Caco-2 (cell line): ENCODE data around the gene GRID1. TPM values are rescaled to one million over a fixed set of nuclear protein-coding genes. Genes with fewer than 3 reads are reported as not detected.

Experiments
- BruUV-seq: library from RNA; stranded (reverse); fragments of 400-500 nt; replicated peaks from 2 replicates; lab custom pipeline; 2021; lab: Mats Ljungman, UMichigan
- CTCF ChIA-PET: fragments of 300-600 bp; sonication (Branson Sonifier 250); formaldehyde crosslinking; loops from one replicate; lab custom pipeline; 2022; ENCODE audit warnings: antibody characterized with exemption; lab: Charles Lee
- POLR2A ChIA-PET: fragments of 300-600 bp; sonication (Branson Sonifier 250); formaldehyde crosslinking; loops from one replicate; lab custom pipeline; 2022; ENCODE audit warnings: antibody characterized with exemption; lab: Charles Lee
- DNase-seq, 2 experiments: peaks; one replicate each; pipeline versions ENCODE4 v3.0.0 to v3.0.0-alpha.2; 2020 to 2022
- H3K27me3 ChIP-seq: replicated peaks from 2 replicates; pipeline ENCODE4 v1.6.0; 2011; ENCODE audit warnings: low read length; ENCODE audit not compliant: control insufficient read depth, insufficient read depth
- H3K36me3 ChIP-seq: 2 replicates; pipeline ENCODE4 v1.5.1; 2011; ENCODE audit warnings: low read length; ENCODE audit not compliant: control insufficient read depth, insufficient read depth
- H3K4me1 ChIP-seq: fragments of 250-450 bp; sonication (Bioruptor Pico); 2 replicates; pipeline ENCODE4 v1.5.1; 2020; ENCODE audit warnings: mild to moderate bottlenecking
- H3K4me3 ChIP-seq: 2 replicates; pipeline ENCODE4 v1.5.1; 2011; ENCODE audit warnings: low read depth, mild to moderate bottlenecking, control low read depth, low read length
- H3K9me3 ChIP-seq: fragments of 250-450 bp; sonication (Bioruptor Pico); 2 replicates; pipeline ENCODE4 v1.5.1; 2020; ENCODE audit warnings: mild to moderate bottlenecking, moderate library complexity
- H3K27ac Mint-ChIP-seq: one replicate; pipeline ENCODE4 v1.8.0; 2022; ENCODE audit warnings: mixed read lengths; ENCODE audit not compliant: unreplicated experiment
- H3K27me3 Mint-ChIP-seq: one replicate; pipeline ENCODE4 v1.8.0; 2022; ENCODE audit warnings: mixed read lengths; ENCODE audit not compliant: insufficient read depth, unreplicated experiment
- H3K36me3 Mint-ChIP-seq: one replicate; pipeline ENCODE4 v1.8.0; 2022; ENCODE audit warnings: mild to moderate bottlenecking, mixed read lengths; ENCODE audit not compliant: insufficient read depth, unreplicated experiment
- H3K4me1 Mint-ChIP-seq: one replicate; pipeline ENCODE4 v1.8.0; 2022; ENCODE audit warnings: low read depth, mixed read lengths; ENCODE audit not compliant: unreplicated experiment
- H3K4me3 Mint-ChIP-seq: one replicate; pipeline ENCODE4 v1.8.0; 2022; ENCODE audit warnings: mild to moderate bottlenecking, moderate library complexity, mixed read lengths; ENCODE audit not compliant: unreplicated experiment
- H3K9me3 Mint-ChIP-seq: one replicate; pipeline ENCODE4 v1.8.0; 2022; ENCODE audit warnings: mixed read lengths; ENCODE audit not compliant: unreplicated experiment
- intact Hi-C: fragments of 100-400 bp; cut with micrococcal nuclease; formaldehyde crosslinking; loops from one replicate; pipeline ENCODE4 v1.10.0; 2022; ENCODE audit not compliant: unreplicated experiment
- total RNA-seq: library from RNA; stranded (reverse); gene quantifications from 2 replicates; pipeline ENCODE4 v1.2.3, GENCODE V29; 2022
- TF ChIP-seq, protein P1 (sequence below), 2 experiments: fragments of 200-600 bp in 1 of 2; IDR thresholded peaks; 1 replicate in 1 of 2; 2 replicates in 1 of 2; pipeline versions ENCODE4 v1.5.1 to v1.8.0; 2011 to 2022; ENCODE audit warnings: antibody characterized with exemption in 1 of 2, control low read depth in 1 of 2, inconsistent platforms in 1 of 2, low read depth in 1 of 2, low read length in 1 of 2, mild to moderate bottlenecking in 1 of 2, moderate library complexity in 1 of 2; ENCODE audit not compliant: insufficient read depth in 1 of 2, severe bottlenecking in 1 of 2, unreplicated experiment in 1 of 2

The GRID1 gene
- total RNA-seq, 1 experiment from 2014 or later = 8.0 TPM

GRCh38 chr10:86084585-86084984, 282.0 kb downstream of the GRID1 start:
- Histone ChIP-seq H3K4me3 (no peak overlapping the region), H3K27me3 (no peaks in the 10 kb centered on the region; the same call in 1 of the 2 replicates), H3K36me3 (no peaks in the 10 kb centered on the region), H3K9me3 (no peaks in the 10 kb centered on the region), H3K4me1 (no peaks in the 10 kb centered on the region; the same call in 1 of the 2 replicates)
- no TSS peak for BruUV-seq
- Mint-ChIP-seq H3K4me3 (no peak overlapping the region), H3K27ac (no peak overlapping the region), H3K9me3 (no peaks in the 10 kb centered on the region), H3K36me3 (no peaks in the 10 kb centered on the region), H3K27me3 (peaks cover 20% of the 10 kb centered on the region), H3K4me1 (no peaks in the 10 kb centered on the region)
- CTCF ChIA-PET = no interaction called here
- POLR2A ChIA-PET = no interaction called here
- intact Hi-C loops = no loop called here
- TF ChIP-seq, protein P1, sequence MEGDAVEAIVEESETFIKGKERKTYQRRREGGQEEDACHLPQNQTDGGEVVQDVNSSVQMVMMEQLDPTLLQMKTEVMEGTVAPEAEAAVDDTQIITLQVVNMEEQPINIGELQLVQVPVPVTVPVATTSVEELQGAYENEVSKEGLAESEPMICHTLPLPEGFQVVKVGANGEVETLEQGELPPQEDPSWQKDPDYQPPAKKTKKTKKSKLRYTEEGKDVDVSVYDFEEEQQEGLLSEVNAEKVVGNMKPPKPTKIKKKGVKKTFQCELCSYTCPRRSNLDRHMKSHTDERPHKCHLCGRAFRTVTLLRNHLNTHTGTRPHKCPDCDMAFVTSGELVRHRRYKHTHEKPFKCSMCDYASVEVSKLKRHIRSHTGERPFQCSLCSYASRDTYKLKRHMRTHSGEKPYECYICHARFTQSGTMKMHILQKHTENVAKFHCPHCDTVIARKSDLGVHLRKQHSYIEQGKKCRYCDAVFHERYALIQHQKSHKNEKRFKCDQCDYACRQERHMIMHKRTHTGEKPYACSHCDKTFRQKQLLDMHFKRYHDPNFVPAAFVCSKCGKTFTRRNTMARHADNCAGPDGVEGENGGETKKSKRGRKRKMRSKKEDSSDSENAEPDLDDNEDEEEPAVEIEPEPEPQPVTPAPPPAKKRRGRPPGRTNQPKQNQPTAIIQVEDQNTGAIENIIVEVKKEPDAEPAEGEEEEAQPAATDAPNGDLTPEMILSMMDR (IDR thresholded peaks at IDR 0.05; ENCODE audit: insufficient read depth in 1 of 2, low read depth in 1 of 2, low read length in 1 of 2, severe bottlenecking in 1 of 2, unreplicated experiment in 1 of 2) = no peak
- no peak for DNase-seq

DNA sequence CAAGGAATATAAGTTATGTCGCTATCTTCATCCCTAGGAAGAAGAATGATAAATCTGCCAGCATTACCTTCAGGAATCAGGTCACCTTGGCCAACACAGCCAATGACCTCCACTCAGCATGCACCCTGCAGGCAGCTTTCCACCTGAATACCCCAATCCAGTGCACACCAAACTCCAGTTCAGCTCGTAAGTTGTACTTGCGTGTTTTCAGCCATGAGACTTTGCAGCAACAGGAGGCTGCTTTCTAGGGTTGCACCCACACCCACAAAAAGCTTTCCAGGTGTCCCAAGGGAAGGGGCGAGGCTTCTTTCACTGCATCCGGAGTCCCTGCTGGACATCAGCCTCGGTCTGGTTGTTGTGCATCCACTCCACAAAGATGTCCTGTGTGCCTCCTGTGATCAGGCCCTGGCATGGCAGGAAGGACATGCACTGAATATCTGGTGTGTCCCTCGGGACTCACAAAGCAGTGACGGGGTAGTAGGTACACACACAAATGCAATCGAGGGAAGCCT, 282.9 kb downstream of the GRID1 start:
- Mint-ChIP-seq H3K27me3 (peaks cover 20% of the 10 kb centered on the region), H3K4me3 (no peak overlapping the region), H3K27ac (no peak overlapping the region), H3K4me1 (no peaks in the 10 kb centered on the region), H3K36me3 (no peaks in the 10 kb centered on the region), H3K9me3 (no peaks in the 10 kb centered on the region)
- Histone ChIP-seq H3K36me3 (no peaks in the 10 kb centered on the region), H3K27me3 (no peaks in the 10 kb centered on the region; the same call in 1 of the 2 replicates), H3K4me1 (no peaks in the 10 kb centered on the region; the same call in 1 of the 2 replicates), H3K4me3 (no peak overlapping the region), H3K9me3 (no peaks in the 10 kb centered on the region)
- ChIA-PET CTCF (no interaction called here), POLR2A (no interaction called here)
- DNase-seq = no peak
- BruUV-seq = no TSS peak
- TF ChIP-seq, protein P1 (IDR thresholded peaks at IDR 0.05; ENCODE audit: insufficient read depth in 1 of 2, low read depth in 1 of 2, low read length in 1 of 2, severe bottlenecking in 1 of 2, unreplicated experiment in 1 of 2) = no peak
- intact Hi-C loops = no loop called here

DNA sequence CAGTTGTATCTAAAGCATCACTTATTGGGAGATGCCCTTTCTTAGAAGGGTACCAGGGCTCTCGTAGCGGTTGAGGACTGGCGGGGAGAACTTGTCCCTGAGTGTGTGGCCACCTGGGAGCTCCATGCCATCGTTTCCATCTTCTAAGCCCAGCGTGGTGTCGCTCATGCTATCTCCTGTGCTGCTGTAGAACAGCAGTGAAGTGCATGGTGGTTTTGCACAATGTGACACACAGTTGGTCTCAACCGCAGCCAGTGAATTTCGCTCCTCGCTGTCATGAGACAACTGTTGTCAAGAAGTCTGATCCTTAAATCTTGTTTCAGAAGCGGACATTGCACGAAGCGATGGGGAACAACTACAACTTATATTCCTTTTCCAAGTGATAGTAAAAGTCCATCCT, 283.4 kb downstream of the GRID1 start:
- H3K9me3 ChIP-seq = no peaks in the 10 kb centered on the region
- no peak overlapping the region for H3K4me3 ChIP-seq
- no peaks in the 10 kb centered on the region for H3K36me3 Mint-ChIP-seq
- CTCF ChIA-PET = no interaction called here
- no peak overlapping the region for H3K27ac Mint-ChIP-seq
- TF ChIP-seq, protein P1 (IDR thresholded peaks at IDR 0.05; ENCODE audit: insufficient read depth in 1 of 2, low read depth in 1 of 2, low read length in 1 of 2, severe bottlenecking in 1 of 2, unreplicated experiment in 1 of 2) = no peak
- no peaks in the 10 kb centered on the region; the same call in 1 of the 2 replicates for H3K27me3 ChIP-seq
- H3K4me1 ChIP-seq = no peaks in the 10 kb centered on the region; the same call in 1 of the 2 replicates
- no TSS peak for BruUV-seq
- H3K4me1 Mint-ChIP-seq = no peaks in the 10 kb centered on the region
- H3K27me3 Mint-ChIP-seq = peaks cover 20% of the 10 kb centered on the region
- H3K4me3 Mint-ChIP-seq = no peak overlapping the region
- DNase-seq = no peak
- H3K36me3 ChIP-seq = no peaks in the 10 kb centered on the region
- POLR2A ChIA-PET = no interaction called here
- no peaks in the 10 kb centered on the region for H3K9me3 Mint-ChIP-seq
- intact Hi-C loops = no loop called here
